Measurements from ENCODE around the gene CTIF.

Gene CTIF

GRCh38 chr18:48882379-48882778, 343.5 kb downstream of the CTIF start:
- Mint-ChIP-seq H3K9me3 (peaks cover 15% of the 10 kb centered on the region), H3K4me3 (no peak overlapping the region), H3K27me3 (ENCODE audit: low read depth, poor library complexity) (peaks cover 15% of the 10 kb centered on the region), H3K4me1 (peaks cover 47% of the 10 kb centered on the region), H3K27ac (peak overlapping the region; percentile 18), H3K36me3 (ENCODE audit: low read depth) (peaks cover 5% of the 10 kb centered on the region)
- TF ChIP-seq CTCF (IDR thresholded peaks at IDR 0.05) = no peak
- DNase-seq = no peak

- TF ChIP-seq CTCF (IDR thresholded peaks at IDR 0.05) = no peak
- DNase-seq = no peak
- H3K36me3 Mint-ChIP-seq (ENCODE audit: low read depth) = peaks cover 5% of the 10 kb centered on the region
- H3K9me3 Mint-ChIP-seq = peaks cover 15% of the 10 kb centered on the region
- peaks cover 10% of the 10 kb centered on the region for H3K27me3 Mint-ChIP-seq (ENCODE audit: low read depth, poor library complexity)
- H3K27ac Mint-ChIP-seq = peak overlapping the region; percentile 18
- H3K4me3 Mint-ChIP-seq = no peak overlapping the region
- peaks cover 50% of the 10 kb centered on the region for H3K4me1 Mint-ChIP-seq
These were observed 345.5 kb downstream of the CTIF start for GRCh38 chr18:48884306-48884705.

GRCh38 chr18:48884771-48885170, 345.9 kb downstream of the CTIF start:
- DNase-seq = no peak
- peaks cover 5% of the 10 kb centered on the region for H3K36me3 Mint-ChIP-seq (ENCODE audit: low read depth)
- no peak overlapping the region for H3K4me3 Mint-ChIP-seq
- no peak overlapping the region for H3K27ac Mint-ChIP-seq
- peaks cover 54% of the 10 kb centered on the region for H3K4me1 Mint-ChIP-seq
- H3K27me3 Mint-ChIP-seq (ENCODE audit: low read depth, poor library complexity) = peaks cover 10% of the 10 kb centered on the region
- peaks cover 15% of the 10 kb centered on the region for H3K9me3 Mint-ChIP-seq
- no peak for TF ChIP-seq CTCF (IDR thresholded peaks at IDR 0.05)

- Mint-ChIP-seq H3K36me3 (ENCODE audit: low read depth) (peaks cover 5% of the 10 kb centered on the region), H3K4me3 (no peak overlapping the region), H3K27me3 (ENCODE audit: low read depth, poor library complexity) (peaks cover 7% of the 10 kb centered on the region), H3K27ac (no peak overlapping the region), H3K9me3 (peaks cover 11% of the 10 kb centered on the region), H3K4me1 (peaks cover 60% of the 10 kb centered on the region)
- TF ChIP-seq CTCF (IDR thresholded peaks at IDR 0.05) = no peak
- DNase-seq = no peak
These were observed 346.6 kb downstream of the CTIF start for GRCh38 chr18:48885266-48885923.

- Mint-ChIP-seq H3K9me3 (peaks cover 5% of the 10 kb centered on the region), H3K4me3 (no peak overlapping the region), H3K36me3 (ENCODE audit: low read depth) (peaks cover 4% of the 10 kb centered on the region), H3K27ac (no peak overlapping the region), H3K27me3 (ENCODE audit: low read depth, poor library complexity) (peaks cover 7% of the 10 kb centered on the region), H3K4me1 (peaks cover 66% of the 10 kb centered on the region)
- TF ChIP-seq CTCF (IDR thresholded peaks at IDR 0.05) = no peak
- no peak for DNase-seq
These were observed 347.1 kb downstream of the CTIF start for GRCh38 chr18:48885924-48886400.
